NCI-H526 treated with DMSO at 0.1 percent for 48 hours (cell line): Measurements from ENCODE around the gene LRFN2.
A peak's percentile ranks its signal among the peaks of the same experiment; 100 is the strongest.

ENCODE experiments used
- DNase-seq: peaks from one replicate; lab custom pipeline; 2025; lab: John Stamatoyannopoulos, UW

The LRFN2 gene

DNA sequence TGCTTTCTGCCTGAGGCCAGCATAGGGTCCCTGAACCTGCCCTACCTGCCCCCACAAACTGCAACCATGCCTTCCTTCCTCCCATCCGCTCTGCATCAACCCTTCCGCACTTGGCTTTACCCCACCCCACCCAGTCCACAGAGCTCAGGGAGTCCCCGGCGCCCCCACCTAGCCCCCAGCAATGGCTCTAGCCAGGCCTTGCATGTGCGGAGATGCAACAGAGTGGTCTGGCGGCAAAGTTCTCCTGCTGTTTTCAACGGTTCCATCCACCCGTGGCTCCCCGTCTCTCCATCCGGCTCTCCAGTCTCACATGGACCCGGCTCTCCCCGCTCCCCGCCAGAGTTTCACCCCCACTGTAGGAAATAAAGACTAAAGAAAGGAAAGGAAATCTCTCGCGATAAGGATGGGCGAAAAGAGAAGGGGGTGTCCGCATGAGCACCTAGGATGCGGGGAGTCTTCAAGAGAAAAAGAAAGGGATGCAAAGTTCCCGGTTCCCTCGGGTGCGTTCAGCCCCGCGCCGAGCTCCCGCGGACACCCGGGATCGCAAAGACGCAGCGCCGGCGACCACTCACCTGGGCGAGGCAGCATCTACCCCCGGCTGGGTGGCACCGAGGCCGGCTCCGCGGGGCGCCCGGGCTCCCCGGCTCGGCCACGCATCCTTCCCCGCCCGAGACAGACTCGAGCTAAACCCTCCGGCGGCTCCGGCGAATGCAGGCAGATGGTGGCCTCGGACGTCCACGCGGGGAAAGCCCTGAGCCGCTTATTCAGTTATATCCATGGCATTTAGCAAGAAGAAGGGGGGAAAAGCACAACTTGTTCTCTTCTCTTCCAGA is 579 bp downstream of the LRFN2 start:
- no peak for DNase-seq

DNA sequence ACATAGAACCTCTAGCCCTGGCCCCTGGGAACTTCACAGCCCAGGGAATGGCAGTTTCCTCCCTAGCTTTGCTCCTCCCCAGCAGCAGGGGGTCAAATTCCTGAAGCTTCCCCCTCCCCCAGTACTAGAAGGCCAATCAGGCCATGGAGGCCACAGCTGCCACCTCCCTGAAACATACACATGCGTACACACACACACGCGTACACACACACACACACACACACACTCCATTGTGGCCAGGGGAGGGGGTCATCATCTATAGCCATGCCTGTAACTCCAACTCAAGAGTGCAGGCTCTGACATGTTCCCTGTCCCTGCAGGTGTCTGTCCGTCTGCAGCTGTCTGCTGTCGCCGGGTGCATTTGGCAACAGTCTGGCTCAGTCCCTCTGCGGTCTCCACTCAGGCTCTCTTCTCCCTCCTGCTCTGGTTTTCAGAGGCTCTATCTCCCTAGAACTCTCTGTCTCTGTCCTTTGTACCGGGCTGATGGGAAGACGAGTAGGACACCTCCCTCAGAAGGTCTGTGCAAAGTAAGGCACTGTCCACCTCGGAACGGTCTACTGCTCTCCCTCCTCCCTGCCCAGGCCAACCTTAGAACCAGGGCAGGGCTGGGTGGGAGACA is 1.4 kb downstream of the LRFN2 start:
- no peak for DNase-seq

DNA sequence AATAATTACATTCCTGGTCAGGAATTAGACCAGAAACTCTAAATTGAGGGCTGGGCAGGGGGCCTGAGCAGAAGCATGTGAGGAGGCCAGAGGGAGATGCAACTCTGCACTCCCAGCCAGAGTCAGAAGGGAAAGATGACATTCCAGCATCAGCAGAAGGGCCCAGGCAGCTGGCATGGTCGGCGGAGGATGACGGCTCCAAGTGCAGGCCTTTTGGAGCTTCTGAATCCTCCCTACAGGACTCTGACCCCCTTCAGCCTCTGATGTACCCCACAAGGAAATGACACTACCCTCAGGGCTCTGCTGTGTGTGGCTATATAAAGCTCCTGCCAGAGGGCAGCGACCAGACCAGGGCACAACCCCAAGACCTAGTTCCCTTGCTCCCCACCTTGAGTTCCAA is 1.9 kb downstream of the LRFN2 start:
- DNase-seq = no peak

DNA sequence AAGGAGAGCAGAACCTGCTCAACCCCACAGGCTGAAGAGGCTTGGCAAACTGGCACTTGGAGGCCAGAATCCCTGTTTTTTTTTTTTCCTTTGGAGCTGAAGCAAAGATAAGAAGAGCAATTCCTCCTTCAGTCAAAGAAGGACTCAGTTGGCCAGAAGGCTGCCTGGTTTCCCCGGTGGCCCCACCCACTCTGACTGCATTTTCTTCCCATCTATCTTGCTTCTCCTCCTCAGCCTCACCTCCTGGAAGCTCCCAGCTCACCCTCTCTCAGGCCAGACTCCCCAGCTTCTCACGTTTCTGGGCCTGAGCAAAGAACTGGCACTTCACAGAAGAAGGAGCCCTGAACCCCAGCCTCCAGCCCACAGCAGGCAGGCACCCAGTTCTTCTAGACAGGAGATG is 2.4 kb downstream of the LRFN2 start:
- no peak for DNase-seq

DNA sequence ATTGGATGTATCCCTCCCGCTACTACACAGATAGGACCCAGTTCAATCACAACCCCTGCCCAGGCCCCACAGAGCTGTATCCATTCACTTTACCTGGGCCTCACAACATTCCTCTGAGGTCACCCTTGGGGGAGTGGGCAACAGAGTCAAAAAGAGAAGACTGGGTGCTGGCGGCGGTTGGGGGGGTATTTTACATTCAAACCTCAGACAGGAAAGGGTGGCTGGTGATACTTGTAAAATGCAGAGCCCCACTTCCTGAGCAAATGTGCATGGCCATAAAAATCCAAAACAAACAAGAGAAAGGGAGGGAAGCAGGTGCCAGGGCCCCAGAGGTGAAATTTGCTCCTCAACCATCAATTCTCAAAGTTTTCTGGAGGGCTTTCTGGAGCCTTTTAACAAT is 3.5 kb downstream of the LRFN2 start:
- DNase-seq = no peak

DNA sequence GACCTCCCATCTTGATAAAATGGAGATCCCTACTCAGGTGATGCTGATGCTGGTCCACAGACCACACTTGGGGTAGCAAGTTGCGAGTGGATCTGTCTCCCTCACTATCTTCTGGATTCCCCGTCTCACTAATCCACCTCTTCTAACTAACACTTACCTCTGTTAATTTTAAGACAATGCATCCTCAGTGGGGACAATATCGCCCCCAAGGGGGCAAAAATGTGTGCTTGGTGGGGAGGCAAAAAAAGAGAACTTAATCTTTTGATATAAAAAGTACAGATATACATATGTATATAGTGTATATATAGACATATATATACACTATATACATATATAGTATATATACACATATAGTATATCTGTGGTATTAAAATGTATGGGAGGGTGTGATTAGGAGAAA is 4.3 kb downstream of the LRFN2 start:
- no peak for DNase-seq

DNA sequence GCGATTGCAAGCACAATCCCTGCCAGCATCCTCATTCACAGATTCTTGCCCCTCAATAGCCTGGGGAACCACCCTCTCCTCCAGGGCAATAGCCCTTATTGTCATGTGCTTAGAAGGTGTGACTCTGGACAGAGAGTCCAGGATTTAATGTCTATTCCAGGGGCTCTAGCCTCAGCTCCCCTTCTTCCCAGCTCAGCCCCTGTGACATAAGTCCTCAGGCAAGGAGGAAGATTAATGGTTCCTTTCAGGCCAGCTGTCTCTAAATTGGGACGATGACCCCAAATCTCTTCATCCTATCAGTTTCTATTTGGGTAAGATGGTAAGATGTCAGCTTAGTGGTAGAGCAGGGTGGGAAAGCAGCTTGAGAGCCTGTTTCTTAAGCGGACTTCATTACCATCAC is 8.1 kb downstream of the LRFN2 start:
- no peak for DNase-seq

DNA sequence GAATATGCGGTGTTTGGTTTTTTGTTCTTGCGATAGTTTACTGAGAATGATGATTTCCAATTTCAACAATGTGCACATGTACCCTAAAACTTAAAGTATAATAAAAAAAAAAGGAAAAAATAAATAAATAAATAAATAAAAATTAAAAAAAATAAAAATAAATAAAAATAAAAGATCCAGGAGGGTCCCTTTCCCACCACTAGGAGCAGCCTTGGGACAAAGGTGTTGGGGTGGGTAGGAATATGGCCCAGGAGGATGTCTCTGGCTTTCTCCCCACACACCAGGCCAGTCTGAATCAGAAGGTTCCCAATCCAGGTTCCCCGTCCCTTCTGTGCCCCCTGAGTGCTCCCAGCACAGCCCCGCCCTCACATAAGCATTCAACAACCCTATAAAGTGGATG is 9.5 kb downstream of the LRFN2 start:
- no peak for DNase-seq

DNA sequence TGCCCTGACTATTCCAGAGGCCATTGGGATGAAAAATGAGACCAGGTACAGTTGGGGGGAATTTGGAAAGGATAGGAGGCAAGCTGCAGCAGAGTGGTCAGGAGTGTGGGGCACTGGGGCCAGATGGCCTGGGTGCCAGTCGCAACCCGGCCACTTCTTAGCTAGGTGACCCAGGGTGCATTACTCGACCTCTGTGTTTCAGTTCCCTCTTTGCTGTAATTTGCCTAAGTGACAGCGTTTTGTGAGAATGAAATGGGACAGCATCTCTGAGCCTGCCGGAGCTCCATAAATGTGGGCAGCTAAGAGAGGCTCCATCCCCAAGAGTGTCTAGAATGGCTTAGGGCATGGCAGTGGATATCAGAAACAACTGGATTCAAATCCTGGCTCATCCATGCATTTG is 13.9 kb downstream of the LRFN2 start:
- no peak for DNase-seq

DNA sequence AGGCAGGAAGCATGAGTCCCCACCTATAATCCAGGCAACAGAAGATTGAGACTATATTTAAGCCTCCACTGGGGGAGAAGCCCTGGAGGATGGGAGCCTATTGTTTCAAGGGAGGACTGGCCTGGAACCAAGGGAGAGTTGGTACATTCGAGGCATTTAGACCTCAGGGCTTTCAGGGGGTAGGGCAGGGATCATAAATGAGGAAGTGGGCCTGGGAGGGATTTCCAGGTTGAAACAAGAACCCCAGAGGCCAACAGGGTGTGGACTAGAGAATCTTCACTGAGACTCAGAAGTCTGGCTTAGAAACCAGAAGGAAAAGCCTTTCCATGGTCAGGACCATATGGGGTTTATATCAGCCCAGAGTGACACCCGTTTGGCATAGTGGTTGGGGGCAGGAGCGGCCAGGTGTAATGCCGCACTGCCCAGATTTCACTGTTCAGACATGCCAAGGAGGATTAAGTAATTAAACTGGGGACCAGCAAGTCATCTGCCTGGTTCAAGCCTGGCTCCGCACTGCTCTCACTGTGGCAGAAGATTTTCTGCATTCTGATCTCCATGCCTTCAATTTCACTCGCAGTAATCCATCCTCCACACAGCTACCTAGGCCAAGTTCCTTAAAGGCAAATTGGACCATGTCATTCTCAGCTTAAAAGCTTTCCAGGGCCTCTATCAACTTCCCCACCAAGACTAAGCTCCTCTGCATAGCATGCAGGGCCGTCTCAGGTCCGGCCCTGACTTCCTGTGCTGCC is 17.8 kb downstream of the LRFN2 start:
- DNase-seq = no peak

DNA sequence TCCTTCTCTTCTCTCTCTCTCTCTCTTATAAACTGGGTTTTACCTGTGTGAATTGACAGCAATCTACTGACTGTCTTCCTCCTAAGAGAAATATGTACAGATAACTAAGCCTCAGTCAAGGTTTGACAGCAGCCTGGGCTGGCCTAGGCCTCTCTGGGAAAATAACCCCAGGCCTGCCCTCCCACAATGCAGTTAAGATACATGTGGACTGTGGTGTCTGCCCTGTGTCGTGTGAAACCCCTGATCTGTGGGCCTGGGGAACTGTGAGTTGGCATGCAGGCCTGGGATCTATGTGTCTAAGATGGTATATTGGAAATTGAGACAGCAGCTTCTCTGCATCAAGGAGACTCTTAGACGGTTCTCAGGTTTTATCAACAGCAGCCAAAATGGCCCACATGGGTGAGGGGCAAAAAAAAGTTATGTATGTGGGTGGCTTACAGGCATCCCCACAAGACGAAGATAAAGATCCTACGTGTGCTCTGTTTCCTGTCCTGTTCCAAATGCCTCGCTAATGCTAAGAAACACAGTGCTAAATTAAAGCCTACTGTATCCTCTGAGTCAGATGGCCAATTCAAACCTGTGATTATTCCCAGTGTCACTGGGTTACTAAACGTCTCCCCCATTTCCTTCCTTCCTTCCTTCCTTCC is 19.0 kb downstream of the LRFN2 start:
- DNase-seq = no peak

DNA sequence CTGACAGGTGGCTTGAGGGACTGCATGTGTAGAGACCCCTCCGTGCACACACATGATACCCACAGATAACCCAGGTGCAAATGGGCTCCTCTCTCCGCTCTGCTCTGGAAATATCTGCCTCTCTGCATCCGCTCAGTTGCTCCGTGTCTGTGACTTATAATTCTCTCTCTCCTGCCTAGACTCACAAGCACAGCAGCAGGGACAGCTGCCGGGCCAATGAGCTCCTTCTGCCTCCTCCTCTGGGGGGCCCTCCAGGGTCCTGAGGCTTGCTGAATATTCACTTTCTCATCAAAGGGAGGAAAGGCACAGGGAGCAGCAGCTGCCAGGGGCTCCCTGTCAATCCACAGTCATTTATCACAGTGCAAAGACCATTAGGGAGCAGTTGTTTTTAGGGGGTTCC is 24.1 kb downstream of the LRFN2 start:
- no peak for DNase-seq

DNA sequence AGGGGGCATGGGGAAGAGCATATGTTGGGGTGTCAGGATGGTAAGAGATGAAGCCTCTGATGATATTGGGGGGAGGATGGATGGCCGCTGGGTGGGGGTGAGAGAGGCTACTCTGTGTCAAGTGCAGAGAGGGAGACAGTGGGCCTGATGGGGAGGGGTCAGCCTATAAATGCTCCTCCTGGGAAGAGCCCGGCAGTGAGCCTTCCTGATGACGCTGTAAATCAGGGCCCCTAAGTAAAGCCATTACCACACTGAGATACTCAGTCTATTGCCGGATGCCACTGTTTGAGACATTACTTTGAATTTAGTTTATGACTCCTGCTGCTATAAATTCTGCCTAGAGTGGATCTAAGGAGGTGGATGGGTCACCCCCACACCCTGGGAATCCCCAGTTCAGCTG is 28.1 kb downstream of the LRFN2 start:
- no peak for DNase-seq

DNA sequence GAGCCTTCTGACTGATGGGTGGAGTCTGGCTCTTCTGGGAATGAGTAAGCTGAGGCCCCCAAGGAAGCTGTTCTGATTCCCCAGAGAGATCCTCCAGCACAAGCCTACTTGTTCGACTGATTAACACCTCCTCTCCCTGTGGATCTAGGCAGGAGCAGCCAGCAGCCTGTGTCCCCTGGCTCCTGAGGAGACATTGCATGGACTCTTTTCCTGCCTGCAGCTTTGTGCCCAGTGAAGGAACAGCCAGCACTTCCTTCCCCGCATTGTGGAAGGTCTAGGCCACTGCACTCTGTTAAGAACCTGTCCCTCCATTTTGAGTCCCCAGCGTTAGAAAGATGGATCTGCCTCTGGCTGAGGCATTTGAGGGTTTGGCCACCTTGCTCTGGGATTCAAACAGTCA is 29.1 kb downstream of the LRFN2 start:
- DNase-seq = no peak

DNA sequence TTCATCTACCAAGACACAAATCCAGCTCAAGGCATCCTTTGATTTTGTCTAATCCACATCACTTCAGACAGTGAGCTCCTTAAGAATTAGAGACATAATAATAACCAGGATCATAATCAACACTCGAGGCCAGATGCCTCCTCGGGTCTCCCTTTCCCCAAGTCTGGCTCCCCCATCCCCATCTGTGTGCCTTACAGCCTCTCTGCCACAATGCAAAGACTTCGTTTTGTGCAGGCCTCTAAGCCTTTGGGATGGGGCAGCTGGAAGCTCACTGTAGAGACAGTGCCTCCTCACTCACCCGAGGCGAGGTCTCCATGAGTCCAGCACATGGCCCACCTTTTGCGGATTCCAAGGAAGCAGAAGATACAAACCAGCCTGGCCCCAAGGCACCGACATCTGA is 30.3 kb downstream of the LRFN2 start:
- DNase-seq = no peak

DNA sequence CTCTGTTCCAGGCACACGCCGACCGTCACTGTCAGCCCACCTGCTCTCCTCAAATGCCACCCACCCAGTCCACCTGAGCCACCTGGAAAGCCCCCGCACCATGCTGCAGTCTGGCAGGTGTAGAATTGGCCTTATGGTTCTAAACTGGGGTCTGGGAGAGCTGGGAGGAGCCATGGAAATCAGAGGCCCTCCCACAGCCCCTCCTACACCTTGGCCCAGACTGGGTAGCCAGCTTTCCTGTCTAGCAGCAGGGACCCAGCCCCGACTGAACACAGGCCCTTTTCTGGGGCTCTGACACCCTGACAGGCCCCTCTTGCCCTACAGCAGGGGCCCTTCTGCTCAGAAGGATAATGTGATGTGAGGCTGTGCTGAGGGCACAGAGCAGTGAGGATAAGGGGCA is 31.1 kb downstream of the LRFN2 start:
- DNase-seq = no peak

DNA sequence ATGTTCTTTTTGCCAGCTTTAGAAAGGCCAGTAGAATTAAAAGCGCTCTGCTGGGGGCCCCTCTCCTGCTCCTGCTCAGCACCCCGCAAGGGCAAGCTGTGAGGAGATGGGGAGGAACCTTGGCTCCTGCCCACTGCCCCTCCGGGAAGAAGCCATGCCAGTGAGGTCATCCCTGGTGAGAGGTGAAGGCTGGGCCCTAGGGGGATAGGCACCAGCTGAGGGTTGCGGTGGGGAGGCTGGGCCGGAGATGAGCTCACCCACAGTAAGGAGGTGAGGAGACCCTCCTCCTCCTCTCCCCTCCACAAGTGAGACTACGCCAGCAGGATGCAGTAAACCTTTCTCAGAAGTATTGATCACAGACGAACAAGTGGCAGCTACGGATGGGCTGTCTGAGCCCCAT is 32.1 kb downstream of the LRFN2 start:
- no peak for DNase-seq

DNA sequence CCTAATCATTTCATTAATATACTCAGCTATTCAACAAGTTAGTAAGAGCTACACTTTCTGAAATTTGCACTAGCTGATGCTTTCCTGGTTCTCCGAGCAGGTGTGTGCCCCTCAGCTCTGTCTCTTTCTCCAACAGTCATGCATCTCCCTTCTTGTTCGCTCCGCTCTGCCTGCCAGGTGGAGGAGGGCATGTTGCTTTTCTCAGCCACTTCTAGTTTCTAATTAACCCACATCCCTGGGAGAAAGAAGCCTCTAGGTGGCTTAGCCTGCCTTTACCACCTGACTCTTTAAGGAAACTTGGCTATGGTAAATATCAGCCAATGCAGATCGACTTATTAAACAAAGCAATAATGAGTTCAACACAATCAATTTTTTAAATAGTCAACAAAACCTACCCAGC is 34.2 kb downstream of the LRFN2 start:
- no peak for DNase-seq

DNA sequence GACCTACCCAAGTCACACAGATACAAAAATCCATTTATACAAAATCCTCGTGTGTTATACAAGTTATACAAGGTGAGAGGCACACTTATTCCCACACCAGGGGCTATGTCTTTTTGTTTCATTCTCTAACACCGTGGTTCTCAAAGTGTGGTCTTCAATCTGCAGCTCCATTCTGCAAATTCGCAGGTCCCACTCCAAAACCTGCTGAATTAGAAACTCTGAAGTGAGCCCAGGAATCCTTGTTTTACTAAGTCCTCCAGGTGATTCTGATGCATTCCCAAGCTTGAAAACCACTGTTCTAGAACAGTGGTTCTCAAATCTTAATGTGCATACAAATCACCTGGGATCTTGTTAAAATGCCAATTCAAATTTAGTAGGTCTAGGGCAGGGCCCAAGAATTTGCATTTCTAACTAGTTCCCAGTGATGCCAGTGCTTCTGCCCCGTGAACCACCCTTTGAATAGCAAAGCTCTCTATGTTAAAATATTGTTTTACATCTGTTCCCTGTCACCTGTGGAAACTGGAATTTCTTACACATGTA is 35.1 kb downstream of the LRFN2 start:
- peak; percentile 92 for DNase-seq

DNA sequence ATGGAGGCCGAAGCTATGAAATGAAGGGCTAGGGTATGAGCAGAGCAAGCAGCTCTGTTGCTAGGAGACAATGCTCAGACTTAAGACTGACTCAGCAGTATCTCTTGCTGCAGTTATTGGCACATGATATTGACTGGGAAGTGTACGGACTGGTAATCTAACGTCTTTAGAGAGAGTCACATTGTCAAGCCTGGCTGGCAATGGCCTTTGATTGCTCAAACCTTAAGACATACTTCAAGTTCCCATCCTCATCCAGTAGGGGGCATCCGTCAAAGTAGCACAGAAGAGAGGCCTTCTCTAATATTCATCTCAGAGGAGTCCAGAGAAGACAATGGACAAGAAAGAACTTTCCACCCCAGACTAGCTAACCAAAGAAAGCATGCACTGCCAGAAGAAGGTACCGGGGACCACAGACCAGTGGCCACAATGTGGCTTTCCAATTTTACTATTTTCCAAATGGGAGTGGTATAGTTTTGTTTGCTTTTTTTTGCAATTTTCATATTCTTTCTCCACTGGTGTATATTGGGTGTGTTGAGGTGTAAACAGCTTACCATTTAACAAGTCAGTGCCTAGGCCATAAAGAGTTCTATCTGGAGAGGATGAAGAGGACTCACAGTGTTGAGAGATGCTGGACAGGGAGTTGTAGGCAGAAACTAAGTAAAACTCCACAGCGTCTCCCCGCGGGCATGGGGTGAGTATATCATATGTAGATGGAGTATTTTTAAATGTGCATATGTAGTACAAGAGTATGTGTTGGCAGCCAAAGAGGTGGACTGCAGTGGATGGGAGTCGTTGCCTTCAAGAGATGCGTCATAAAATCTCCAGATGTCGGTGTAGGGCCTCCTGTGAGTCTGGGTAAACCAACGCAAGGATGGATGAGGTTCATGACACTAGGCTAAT is 36.7 kb downstream of the LRFN2 start:
- no peak for DNase-seq

DNA sequence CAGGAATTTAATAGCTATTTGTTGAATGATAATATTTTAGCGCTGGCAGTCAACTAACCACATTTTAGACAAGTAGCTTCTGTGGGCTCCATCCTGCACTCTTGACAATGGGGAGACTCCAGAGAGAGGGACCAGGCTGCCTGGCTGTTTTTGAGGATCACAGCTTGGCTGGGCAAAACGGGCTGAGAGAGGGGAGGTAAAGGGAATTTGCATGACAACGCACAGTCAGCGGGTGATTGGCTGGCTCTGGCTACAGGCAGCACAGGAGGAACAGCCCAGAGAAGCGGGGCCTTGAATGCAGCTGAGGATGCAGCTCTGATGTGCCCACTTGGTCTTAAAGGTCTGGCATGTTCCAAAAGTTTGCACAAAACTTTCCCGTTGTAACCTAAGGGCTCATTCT is 41.2 kb downstream of the LRFN2 start:
- no peak for DNase-seq
